Measurements from ENCODE around the gene TEX13A. TPM values are rescaled to one million over a fixed set of nuclear protein-coding genes. Genes with fewer than 3 reads are reported as not detected.

The TEX13A gene
- total RNA-seq, 1 donor from 2014 or later: not detected

DNA sequence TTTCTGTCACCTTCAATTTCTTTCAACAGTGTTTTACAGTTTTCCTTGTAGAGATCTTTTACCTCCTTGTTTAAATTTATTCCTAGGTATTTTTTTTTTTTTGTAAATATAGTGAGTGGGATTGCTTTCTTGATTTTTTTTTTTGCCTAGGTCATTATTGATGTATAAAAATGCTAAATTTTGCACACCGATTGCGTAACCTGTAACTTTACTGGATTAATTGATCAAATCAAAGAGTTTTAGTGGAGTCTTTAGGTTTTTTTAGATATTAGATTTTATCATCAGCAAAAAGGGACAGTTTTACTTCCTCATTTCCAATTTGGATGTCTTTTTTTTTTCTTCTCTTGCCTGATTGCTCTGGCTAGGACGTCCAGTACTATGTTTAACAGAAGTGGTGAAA, 40.9 kb downstream of the TEX13A start:
- DNase-seq (ENCODE audit: low read depth): no peak

DNA sequence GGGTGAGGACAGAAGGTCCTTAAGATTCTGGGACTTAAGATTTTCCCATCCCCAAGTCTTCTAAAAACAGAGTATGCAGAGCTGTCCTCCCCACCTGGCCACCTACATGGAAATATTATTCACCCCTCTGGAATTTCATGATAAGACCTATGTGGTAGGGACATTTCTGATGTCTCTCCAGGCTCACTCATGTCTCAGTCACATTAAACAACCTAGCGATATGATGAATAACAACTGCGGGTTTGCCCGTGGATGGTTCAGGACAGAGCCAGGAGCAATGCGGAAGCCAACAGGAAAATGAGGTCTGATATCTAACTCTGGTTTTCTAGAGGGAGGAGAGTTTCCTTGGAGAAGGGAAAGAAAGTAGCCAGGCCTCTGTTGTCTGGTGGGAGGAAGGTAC, 47.4 kb downstream of the TEX13A start:
- no peak for DNase-seq (ENCODE audit: low read depth)
